H54 (cell line): ENCODE data around the gene CDK14.
"Not testable (repeated sequence)": the region's sequence is repeated elsewhere in the genome, so short reads cannot be mapped to it uniquely, and the experiment has no call there.

Experiments
- DNase-seq: peaks from one replicate; pipeline ENCODE4 v3.0.0; 2011; ENCODE audit warnings: low spot score, mixed read lengths; ENCODE audit not compliant: insufficient read length
- FAIRE-seq: peaks from 3 replicates; lab custom pipeline; 2011; peaks lifted over from hg19 to GRCh38; lab: Jason Lieb, UNC
- POLR2A ChIP-seq: IDR thresholded peaks from 2 replicates; pipeline ENCODE4 v1.6.1; 2011; ENCODE audit warnings: low read depth, mild to moderate bottlenecking, low read length

CDK14 gene

GRCh38 chr7:91157579-91158320 is 561.6 kb downstream of the CDK14 start:
- no peak for TF ChIP-seq POLR2A
- DNase-seq, result no peak
- no peak for FAIRE-seq

GRCh38 chr7:91162436-91162835 is 566.3 kb downstream of the CDK14 start:
- DNase-seq (no peak), FAIRE-seq (no peak)
- TF ChIP-seq POLR2A, result no peak

- no peak for FAIRE-seq
- DNase-seq, result no peak
- no peak for TF ChIP-seq POLR2A
These were observed 568.4 kb downstream of the CDK14 start for GRCh38 chr7:91164506-91164905.

- DNase-seq, result peak; percentile 13
- TF ChIP-seq POLR2A, result no peak
- FAIRE-seq, result no peak
These were observed 569.1 kb downstream of the CDK14 start for GRCh38 chr7:91165006-91165845.

- TF ChIP-seq POLR2A, result no peak
- FAIRE-seq (no peak), DNase-seq (no peak)
These were observed 569.7 kb downstream of the CDK14 start for GRCh38 chr7:91165846-91166230.

- no peak for TF ChIP-seq POLR2A
- DNase-seq (no peak), FAIRE-seq (no peak)
These were observed 573.0 kb downstream of the CDK14 start for GRCh38 chr7:91168871-91169829.

- TF ChIP-seq POLR2A, result no peak
- no peak for FAIRE-seq
- DNase-seq, result no peak
These were observed 573.7 kb downstream of the CDK14 start for GRCh38 chr7:91169830-91170191.

GRCh38 chr7:91173265-91173664 is 577.1 kb downstream of the CDK14 start:
- DNase-seq, FAIRE-seq: not testable (repeated sequence)

- TF ChIP-seq POLR2A, result no peak
- DNase-seq (no peak), FAIRE-seq (no peak)
These were observed 584.6 kb downstream of the CDK14 start for GRCh38 chr7:91180746-91181145.

GRCh38 chr7:91181949-91182348 is 585.8 kb downstream of the CDK14 start:
- DNase-seq, result no peak
- peak; percentile 45 for FAIRE-seq
- TF ChIP-seq POLR2A, result no peak

GRCh38 chr7:91182819-91183764 is 587.0 kb downstream of the CDK14 start:
- TF ChIP-seq POLR2A, result no peak
- peak; percentile 83 for FAIRE-seq
- peak; percentile 19 for DNase-seq

- DNase-seq, result no peak
- no peak for FAIRE-seq
- TF ChIP-seq POLR2A, result no peak
These were observed 589.6 kb downstream of the CDK14 start for GRCh38 chr7:91185771-91186170.

GRCh38 chr7:91187061-91187460 is 590.9 kb downstream of the CDK14 start:
- FAIRE-seq (no peak), DNase-seq (no peak)
- no peak for TF ChIP-seq POLR2A
